GM12875 (cell line): ENCODE results near the gene RXRA.

Experiments
- H3K4me3 ChIP-seq: one replicate; pipeline ENCODE4 v1.5.1; 2011; ENCODE audit warnings: low read depth, low read length, control low read depth
- CTCF ChIP-seq: IDR thresholded peaks from 2 replicates; pipeline ENCODE4 v1.5.1; 2011; ENCODE audit warnings: low read depth, mild to moderate bottlenecking, control low read depth, inconsistent platforms, low read length, moderate library complexity, borderline replicate concordance; ENCODE audit not compliant: insufficient read depth

The RXRA gene

GRCh38 chr9:134349936-134350335 is 23.7 kb downstream of the RXRA start:
- H3K4me3 ChIP-seq = no peak overlapping the region
- no peak for TF ChIP-seq CTCF

- H3K4me3 ChIP-seq = no peak overlapping the region
- TF ChIP-seq CTCF = no peak
Measured at GRCh38 chr9:134350416-134350994, 24.2 kb downstream of the RXRA start.

GRCh38 chr9:134351606-134352176 is 25.4 kb downstream of the RXRA start:
- TF ChIP-seq CTCF = no peak
- H3K4me3 ChIP-seq = no peak overlapping the region

GRCh38 chr9:134352247-134352933 is 26.1 kb downstream of the RXRA start:
- no peak overlapping the region for H3K4me3 ChIP-seq
- no peak for TF ChIP-seq CTCF

- TF ChIP-seq CTCF = no peak
- no peak overlapping the region for H3K4me3 ChIP-seq
Measured at GRCh38 chr9:134353539-134353938, 27.3 kb downstream of the RXRA start.

- TF ChIP-seq CTCF = no peak
- H3K4me3 ChIP-seq = no peak overlapping the region
Measured at GRCh38 chr9:134355158-134355557, 28.9 kb downstream of the RXRA start.
